B cell (primary cell): ENCODE measurements around the gene CACNA2D2. TPM values are rescaled to one million over a fixed set of nuclear protein-coding genes. Genes with fewer than 3 reads are reported as not detected.

Experiments
- ATAC-seq: fragments of 200-7000 bp; cut with Tn5 transposase; one replicate; pipeline ENCODE4 v1.10.0; 2021; ENCODE audit warnings: low read depth, mild to moderate bottlenecking, moderate number of reproducible peaks, moderate library complexity
- CTCF ChIA-PET: fragments of 350-600 bp; sonication (Branson Sonifier 250); formaldehyde crosslinking; loops from one replicate; lab custom pipeline; 2021; ENCODE audit warnings: antibody characterized with exemption, inconsistent platforms; lab: Charles Lee
- POLR2A ChIA-PET: fragments of 350-600 bp; sonication (Branson Sonifier 250); formaldehyde crosslinking; loops from one replicate; lab custom pipeline; 2021; ENCODE audit warnings: antibody characterized with exemption; lab: Charles Lee
- DNase-seq: peaks from one replicate; pipeline ENCODE4 v3.0.0; 2013
- H2AFZ ChIP-seq: 2 replicates; pipeline ENCODE4 v1.6.1; 2012; ENCODE audit warnings: mild to moderate bottlenecking, low read depth, low read length; ENCODE audit not compliant: insufficient read depth, poor library complexity, severe bottlenecking
- H3K27ac ChIP-seq, 2 donors: 1 replicate in 1 of 2; 2 replicates in 1 of 2; pipeline ENCODE4 v1.5.1; 2012 to 2013; ENCODE audit warnings: low read length in 2 of 2, mild to moderate bottlenecking in 2 of 2, moderate library complexity in 1 of 2
- H3K27me3 ChIP-seq, 4 experiments: fragments of 200-600 bp in 1 of 4; sonication (generic) in 1 of 4; replicated peaks in 1 of 4; 1 replicate in 2 of 4; 2 replicates in 2 of 4; pipeline versions ENCODE4 v1.6.1 to v1.7.0; 2013 to 2016; ENCODE audit warnings: low read length in 3 of 4, mild to moderate bottlenecking in 2 of 4, mixed read lengths in 1 of 4, moderate library complexity in 1 of 4; ENCODE audit not compliant: insufficient read depth in 4 of 4, control insufficient read depth in 3 of 4; ENCODE audit errors: control extremely low read depth in 1 of 4
- H3K36me3 ChIP-seq, 2 experiments: replicated peaks in 1 of 2; 1 replicate in 1 of 2; 2 replicates in 1 of 2; pipeline versions ENCODE4 v1.6.1 to v1.7.1; 2013; ENCODE audit warnings: low read length in 1 of 2; ENCODE audit not compliant: insufficient read depth in 2 of 2, control insufficient read depth in 1 of 2; ENCODE audit errors: control extremely low read depth in 1 of 2, extremely low read depth in 1 of 2
- H3K4me1 ChIP-seq, 2 donors: fragments of 200-600 bp in 1 of 2; sonication (generic) in 1 of 2; 1 replicate in 1 of 2; 2 replicates in 1 of 2; pipeline versions ENCODE4 v1.5.1 to v1.6.1; 2013 to 2017; ENCODE audit warnings: low read length in 2 of 2; ENCODE audit not compliant: control insufficient read depth in 2 of 2, insufficient read depth in 2 of 2
- H3K4me2 ChIP-seq: replicated peaks from 2 replicates; pipeline ENCODE3; 2012; ENCODE audit warnings: mild to moderate bottlenecking, low read depth, low read length; ENCODE audit not compliant: poor library complexity, severe bottlenecking
- H3K4me3 ChIP-seq, 5 experiments: fragments of 200-600 bp in 1 of 5; sonication (generic) in 1 of 5; 1 replicate in 3 of 5; 2 replicates in 2 of 5; pipeline versions ENCODE4 v1.5.1 to v1.7.0; 2011 to 2016; ENCODE audit warnings: low read length in 4 of 5, mild to moderate bottlenecking in 4 of 5, low read depth in 2 of 5, control low read depth in 1 of 5, moderate library complexity in 1 of 5; ENCODE audit not compliant: insufficient read depth in 1 of 5; ENCODE audit errors: control extremely low read depth in 1 of 5, extremely low read depth in 1 of 5
- H3K79me2 ChIP-seq: fragments of 200-600 bp; sonication (generic); one replicate; pipeline ENCODE4 v1.6.0; 2016; ENCODE audit warnings: low read length; ENCODE audit not compliant: control insufficient read depth, insufficient read depth
- H3K9ac ChIP-seq: fragments of 200-600 bp; sonication (generic); 2 replicates; pipeline ENCODE4 v1.6.1; 2017; ENCODE audit warnings: mild to moderate bottlenecking, low read length, moderate library complexity
- H3K9me3 ChIP-seq, 3 donors: one replicate each; pipeline versions ENCODE4 v1.6.1 to v1.7.1; 2013; ENCODE audit warnings: low read length in 2 of 3; ENCODE audit not compliant: control insufficient read depth in 2 of 3, insufficient read depth in 1 of 3; ENCODE audit errors: control extremely low read depth in 1 of 3
- H4K20me1 ChIP-seq: 2 replicates; pipeline ENCODE4 v1.6.0; 2012; ENCODE audit warnings: mild to moderate bottlenecking, low read length; ENCODE audit not compliant: insufficient read depth, control insufficient read depth, poor library complexity, severe bottlenecking
- H3K27ac Mint-ChIP-seq: one replicate; pipeline ENCODE4 v1.8.0; 2021; ENCODE audit warnings: mixed read lengths
- H3K27me3 Mint-ChIP-seq: one replicate; pipeline ENCODE4 v1.8.0; 2021; ENCODE audit warnings: mixed read lengths
- H3K4me1 Mint-ChIP-seq: one replicate; pipeline ENCODE4 v1.8.0; 2021; ENCODE audit warnings: mixed read lengths
- H3K4me3 Mint-ChIP-seq: one replicate; pipeline ENCODE4 v1.8.0; 2021; ENCODE audit warnings: mixed read lengths
- H3K9me3 Mint-ChIP-seq: one replicate; pipeline ENCODE4 v1.8.0; 2022; ENCODE audit warnings: mixed read lengths; ENCODE audit not compliant: insufficient read depth
- CTCF ChIP-seq: fragments of 200-600 bp; IDR thresholded peaks from one replicate; pipeline ENCODE4 v1.8.0; 2022; ENCODE audit warnings: antibody characterized with exemption, mild to moderate bottlenecking
- EZH2 ChIP-seq: IDR thresholded peaks from 2 replicates; pipeline ENCODE4 v1.6.1; 2012; ENCODE audit warnings: borderline replicate concordance, low read depth, mild to moderate bottlenecking, moderate library complexity, low read length; ENCODE audit not compliant: insufficient read depth, poor library complexity, severe bottlenecking
- WGBS: methylation state at CpG from one replicate; pipeline ENCODE4 v1.1.5; 2013; ENCODE audit warnings: missing lambda C conversion rate; ENCODE audit not compliant: insufficient coverage; 5-methylcytosine and 5-hydroxymethylcytosine counted together
- intact Hi-C: fragments of 100-400 bp; cut with micrococcal nuclease; formaldehyde crosslinking; loops from one replicate; pipeline ENCODE4 v1.10.0; 2022
- polyA plus RNA-seq: library from polyadenylated mRNA; depleted of rRNA; stranded (reverse); fragments of >200 nt; gene quantifications from 2 replicates; pipeline ENCODE4 v1.2.3, GENCODE V29; 2012
- total RNA-seq, 2 donors: library from RNA; stranded (reverse); fragments of 120-200 nt in 1 of 2; gene quantifications; 1 replicate in 1 of 2; 2 replicates in 1 of 2; pipeline versions ENCODE4 v1.2.3 to v1.2.4, GENCODE V29; 2013 to 2022

CACNA2D2 gene
- total and polyA plus RNA-seq, 2 donors (not counting 1 experiment from before 2014, with no cell fraction given), result 0.69 to 1.2 TPM

- no peaks in the 10 kb centered on the region for H3K9me3 ChIP-seq
- DNase-seq, result no peak
- no peaks in the 10 kb centered on the region for H3K9me3 Mint-ChIP-seq
- peaks cover 5 to 55% of the 10 kb centered on the region in 2 experiments for H3K36me3 ChIP-seq
- POLR2A ChIA-PET, result interaction anchor here (0.7 to 7.4 kb wide), 3 partner anchors 14 to 214 kb away, joined by 4 to 96 read pairs (median 10); partner anchors contain the start of genes C3orf18 and RASSF1
- CTCF ChIA-PET, result interaction anchor here (0.9 to 2.3 kb wide), 4 partner anchors 12 to 189 kb away, joined by 3 to 10 read pairs (median 8); partner anchors contain the start of gene IFRD2
- H3K9ac ChIP-seq, result no peak overlapping the region
- no peaks in the 10 kb centered on the region for H3K27me3 ChIP-seq
- peak overlapping the region; percentile 59 for H3K27ac Mint-ChIP-seq
- H3K4me3 Mint-ChIP-seq, result no peak overlapping the region
- H3K79me2 ChIP-seq, result peaks cover 77% of the 10 kb centered on the region
- no peak overlapping the region for H2AFZ ChIP-seq
- WGBS, result 97% methylated on average over 11 of the region's 12 CpGs
- no peaks in the 10 kb centered on the region for H3K27me3 Mint-ChIP-seq
- peaks cover 61% of the 10 kb centered on the region for H3K4me1 Mint-ChIP-seq
- no peak overlapping the region for H3K4me2 ChIP-seq
- no peak overlapping the region for H3K4me3 ChIP-seq
- TF ChIP-seq CTCF (no peak), EZH2 (no peak)
- ATAC-seq, result no peak
- peaks cover 84% of the 10 kb centered on the region for H4K20me1 ChIP-seq
- peaks cover 44 to 52% of the 10 kb centered on the region in 2 donors for H3K4me1 ChIP-seq
- intact Hi-C loops, result no loop called here
- H3K27ac ChIP-seq, result no peak overlapping the region
These were observed 150.0 kb downstream of the CACNA2D2 start for GRCh38 chr3:50353245-50354004.

DNA sequence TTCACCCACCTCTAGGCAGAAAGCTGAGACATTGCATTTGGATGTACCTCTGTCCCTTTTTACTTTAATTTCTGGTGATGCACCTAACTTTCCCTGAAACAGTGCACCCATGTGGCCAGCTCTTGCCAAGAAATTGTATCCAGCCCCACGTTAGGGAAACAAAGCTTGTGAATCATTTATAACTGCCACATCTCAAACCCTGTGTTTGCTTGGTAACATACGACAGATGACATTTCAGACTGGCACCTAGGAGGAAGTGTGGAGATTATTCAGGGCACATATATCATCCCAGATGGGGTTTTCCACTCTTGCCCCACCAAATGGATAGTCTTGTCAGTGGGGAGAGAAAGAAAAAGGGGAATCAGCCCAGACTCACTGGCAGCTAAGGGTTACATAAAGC is 150.7 kb downstream of the CACNA2D2 start:
- WGBS, result no CpG with 5 or more reads among the region's 2 CpGs
- H4K20me1 ChIP-seq, result peaks cover 79% of the 10 kb centered on the region
- H3K36me3 ChIP-seq, result peaks cover 5 to 61% of the 10 kb centered on the region in 2 experiments
- H3K27me3 ChIP-seq, result no peaks in the 10 kb centered on the region
- DNase-seq (no peak), ATAC-seq (no peak)
- Mint-ChIP-seq H3K4me1 (peaks cover 57% of the 10 kb centered on the region), H3K4me3 (peak overlapping the region; percentile 12), H3K27me3 (no peaks in the 10 kb centered on the region), H3K9me3 (no peaks in the 10 kb centered on the region), H3K27ac (no peak overlapping the region)
- no peak overlapping the region for H2AFZ ChIP-seq
- no peaks in the 10 kb centered on the region for H3K9me3 ChIP-seq
- intact Hi-C loops, result no loop called here
- no peak overlapping the region for H3K4me2 ChIP-seq
- no peak overlapping the region for H3K4me3 ChIP-seq
- H3K9ac ChIP-seq, result no peak overlapping the region
- ChIA-PET POLR2A (interaction anchor here (0.7 to 7.4 kb wide), 4 partner anchors 13 to 214 kb away, joined by 4 to 96 read pairs (median 10); partner anchors contain the start of genes C3orf18 and RASSF1), CTCF (interaction anchor here (0.7 to 2.3 kb wide), 5 partner anchors 12 to 190 kb away, joined by 3 to 10 read pairs (median 5); partner anchors contain the start of gene IFRD2)
- peaks cover 77% of the 10 kb centered on the region for H3K79me2 ChIP-seq
- no peak overlapping the region for H3K27ac ChIP-seq
- H3K4me1 ChIP-seq, result peaks cover 38 to 46% of the 10 kb centered on the region in 2 donors
- TF ChIP-seq EZH2 (no peak), CTCF (no peak)
